Right atrium auricular region (tissue), 2 donors: ENCODE measurements around the gene PINLYP. TPM values are rescaled to one million over a fixed set of nuclear protein-coding genes. Genes with fewer than 3 reads are reported as not detected.
"Not testable (repeated sequence)": the region's sequence is repeated elsewhere in the genome, so short reads cannot be mapped to it uniquely, and the experiment has no call there.

ENCODE experiments used
- DNase-seq: peaks from one replicate; pipeline ENCODE4 v3.0.0-alpha.2; 2019; ENCODE audit warnings: low spot score
- H3K27ac ChIP-seq, 2 donors: fragments of 200-600 bp; sonication (generic); 1 replicate in 1 of 2; 2 replicates in 1 of 2; pipeline ENCODE4 v1.5.1; 2016 to 2019
- H3K27me3 ChIP-seq, 2 donors: fragments of 200-600 bp; sonication (generic); one replicate each; pipeline versions ENCODE4 v1.5.1 to v1.6.0; 2017 to 2019
- H3K36me3 ChIP-seq: fragments of 200-600 bp; sonication (generic); one replicate; pipeline ENCODE4 v1.5.1; 2016
- H3K4me1 ChIP-seq, 2 donors: fragments of 200-600 bp; sonication (generic); one replicate each; pipeline versions ENCODE4 v1.5.1 to v1.6.0; 2017 to 2019
- H3K4me3 ChIP-seq, 2 donors: fragments of 200-600 bp; sonication (generic); 1 replicate in 1 of 2; 2 replicates in 1 of 2; pipeline ENCODE4 v1.5.1; 2017 to 2019; ENCODE audit warnings: mild to moderate bottlenecking in 1 of 2, moderate library complexity in 1 of 2
- H3K9me3 ChIP-seq, 2 donors: fragments of 200-600 bp; sonication (generic); one replicate each; pipeline ENCODE4 v1.5.1; 2019
- total RNA-seq, 2 donors: library from RNA; depleted of rRNA; stranded (reverse); fragments of >200 nt; gene quantifications; one replicate each; pipeline ENCODE4 v1.1.0, GENCODE V29; 2016
- TF ChIP-seq, protein P1 (sequence below), 2 donors: fragments of 200-600 bp; sonication (generic); IDR thresholded peaks; one replicate each; pipeline ENCODE4 v1.5.1; 2019; ENCODE audit warnings: antibody characterized with exemption in 2 of 2

Gene PINLYP
- total RNA-seq, 2 donors from 2014 or later, result 1.6 to 4.5 TPM

DNA sequence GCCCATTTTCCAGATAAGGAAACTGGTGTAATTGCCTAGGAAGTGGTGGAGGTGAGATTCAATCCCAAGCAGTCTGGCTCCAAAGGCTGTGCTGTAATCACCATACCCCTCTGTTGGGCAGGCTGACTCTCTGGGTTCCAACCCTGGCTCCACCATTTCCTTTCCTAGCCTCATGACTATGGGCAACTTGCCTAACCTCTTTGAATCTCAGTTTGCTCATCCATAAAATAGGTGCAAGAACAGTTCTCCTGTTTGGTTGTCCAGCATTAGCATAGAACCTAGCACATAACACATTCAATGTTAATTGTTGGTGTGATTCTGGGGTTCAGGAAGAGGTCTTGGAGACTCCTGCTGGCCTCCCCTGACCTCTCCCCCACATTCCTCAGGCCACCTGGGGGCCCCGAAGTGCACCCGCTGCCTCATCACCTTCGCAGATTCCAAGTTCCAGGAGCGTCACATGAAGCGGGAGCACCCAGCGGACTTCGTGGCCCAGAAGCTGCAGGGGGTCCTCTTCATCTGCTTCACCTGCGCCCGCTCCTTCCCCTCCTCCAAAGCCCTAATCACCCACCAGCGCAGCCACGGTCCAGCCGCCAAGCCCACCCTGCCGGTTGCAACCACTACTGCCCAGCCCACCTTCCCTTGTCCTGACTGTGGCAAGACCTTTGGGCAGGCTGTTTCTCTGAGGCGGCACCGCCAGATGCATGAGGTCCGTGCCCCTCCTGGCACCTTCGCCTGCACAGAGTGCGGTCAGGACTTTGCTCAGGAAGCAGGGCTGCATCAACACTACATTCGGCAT lies 23.0 kb downstream of the PINLYP start:
- no peak for DNase-seq
- Histone ChIP-seq H3K36me3 (peaks cover 17% of the 10 kb centered on the region), H3K27me3 (no peaks in the 10 kb centered on the region), H3K4me3 (no peak overlapping the region), H3K4me1 (peaks cover 0 to 36% of the 10 kb centered on the region in 2 donors), H3K27ac (no peak overlapping the region), H3K9me3 (no peaks in the 10 kb centered on the region)
- TF ChIP-seq, protein P1, sequence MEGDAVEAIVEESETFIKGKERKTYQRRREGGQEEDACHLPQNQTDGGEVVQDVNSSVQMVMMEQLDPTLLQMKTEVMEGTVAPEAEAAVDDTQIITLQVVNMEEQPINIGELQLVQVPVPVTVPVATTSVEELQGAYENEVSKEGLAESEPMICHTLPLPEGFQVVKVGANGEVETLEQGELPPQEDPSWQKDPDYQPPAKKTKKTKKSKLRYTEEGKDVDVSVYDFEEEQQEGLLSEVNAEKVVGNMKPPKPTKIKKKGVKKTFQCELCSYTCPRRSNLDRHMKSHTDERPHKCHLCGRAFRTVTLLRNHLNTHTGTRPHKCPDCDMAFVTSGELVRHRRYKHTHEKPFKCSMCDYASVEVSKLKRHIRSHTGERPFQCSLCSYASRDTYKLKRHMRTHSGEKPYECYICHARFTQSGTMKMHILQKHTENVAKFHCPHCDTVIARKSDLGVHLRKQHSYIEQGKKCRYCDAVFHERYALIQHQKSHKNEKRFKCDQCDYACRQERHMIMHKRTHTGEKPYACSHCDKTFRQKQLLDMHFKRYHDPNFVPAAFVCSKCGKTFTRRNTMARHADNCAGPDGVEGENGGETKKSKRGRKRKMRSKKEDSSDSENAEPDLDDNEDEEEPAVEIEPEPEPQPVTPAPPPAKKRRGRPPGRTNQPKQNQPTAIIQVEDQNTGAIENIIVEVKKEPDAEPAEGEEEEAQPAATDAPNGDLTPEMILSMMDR (IDR thresholded peaks at IDR 0.05), result no peak

GRCh38 chr19:43599635-43600295 lies 24.2 kb downstream of the PINLYP start:
- H3K27ac ChIP-seq, result no peak overlapping the region
- TF ChIP-seq, protein P1 (IDR thresholded peaks at IDR 0.05), result no peak
- DNase-seq, result no peak
- peaks cover 17% of the 10 kb centered on the region for H3K36me3 ChIP-seq
- no peaks in the 10 kb centered on the region for H3K27me3 ChIP-seq
- H3K9me3 ChIP-seq, result no peaks in the 10 kb centered on the region
- H3K4me1 ChIP-seq, result peaks cover 0 to 25% of the 10 kb centered on the region in 2 donors
- H3K4me3 ChIP-seq, result no peak overlapping the region

- not testable (repeated sequence) for H3K27ac ChIP-seq, DNase-seq, H3K27me3 ChIP-seq, H3K4me3 ChIP-seq, H3K9me3 ChIP-seq
- peaks cover 0 to 19% of the 10 kb centered on the region in 2 donors for H3K4me1 ChIP-seq
- H3K36me3 ChIP-seq, result peaks cover 17% of the 10 kb centered on the region
These were observed 24.7 kb downstream of the PINLYP start for GRCh38 chr19:43600326-43600725.

DNA sequence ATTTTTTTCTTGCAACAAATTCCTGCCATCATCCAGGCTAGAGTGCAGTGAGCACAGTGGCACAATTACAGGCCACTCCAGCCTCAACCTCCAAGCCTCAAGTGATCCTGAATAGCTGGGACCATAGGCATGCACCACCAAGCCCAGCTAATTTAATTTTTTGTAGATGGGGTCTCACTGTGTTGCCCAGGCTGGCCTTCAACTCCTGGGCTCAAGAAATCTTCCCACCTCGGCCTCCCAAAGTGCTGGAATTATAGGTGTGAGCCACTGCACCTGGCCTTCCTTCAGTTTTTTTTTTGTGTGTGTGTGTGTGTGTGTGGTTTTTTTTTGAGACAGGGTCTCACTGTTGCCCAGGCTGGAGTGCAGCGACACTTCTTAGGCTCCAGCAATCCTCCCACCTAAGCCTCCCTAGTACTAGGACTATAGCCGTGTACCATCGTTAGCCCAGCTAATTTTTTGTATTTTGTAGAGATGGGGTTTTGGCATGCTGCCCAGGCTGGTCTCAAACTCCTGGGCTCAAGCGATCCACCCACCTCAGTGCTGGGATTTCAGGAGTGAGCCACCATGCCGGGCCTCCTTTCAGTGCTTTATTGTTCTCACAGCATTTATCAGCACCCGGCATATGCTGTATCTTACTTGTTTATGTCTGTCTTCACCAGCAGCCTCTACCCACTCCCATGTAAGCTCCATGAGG lies 30.4 kb downstream of the PINLYP start:
- no peak for DNase-seq
- Histone ChIP-seq H3K4me1 (peaks cover 3 to 4% of the 10 kb centered on the region in 2 donors), H3K27ac (no peak overlapping the region), H3K27me3 (no peaks in the 10 kb centered on the region), H3K36me3 (peaks cover 6% of the 10 kb centered on the region), H3K9me3 (no peaks in the 10 kb centered on the region), H3K4me3 (no peak overlapping the region)
- TF ChIP-seq, protein P1 (IDR thresholded peaks at IDR 0.05), result no peak

- H3K4me1 ChIP-seq, result peaks cover 2 to 4% of the 10 kb centered on the region in 2 donors
- H3K4me3 ChIP-seq, result no peak overlapping the region
- no peaks in the 10 kb centered on the region for H3K27me3 ChIP-seq
- DNase-seq, result no peak
- TF ChIP-seq, protein P1 (IDR thresholded peaks at IDR 0.05), result no peak
- H3K9me3 ChIP-seq, result no peaks in the 10 kb centered on the region
- no peak overlapping the region for H3K27ac ChIP-seq
- H3K36me3 ChIP-seq, result peaks cover 8% of the 10 kb centered on the region
These were observed 31.1 kb downstream of the PINLYP start for GRCh38 chr19:43606569-43607229.
